Activated T-helper 17 cell treated with anti-CD3 and anti-CD28 coated beads, Interleukin-2, amount 50 U/mL, for 72 hours (primary cell): ENCODE measurements around the gene DEPDC5. TPM values are rescaled to one million over a fixed set of nuclear protein-coding genes. Genes with fewer than 3 reads are reported as not detected.

ENCODE experiments used
- ATAC-seq: fragments of 150-1000 bp; cut with Tn5 transposase; replicated peaks from 2 replicates; pipeline ENCODE4 v1.10.0; 2021; ENCODE audit warnings: mild to moderate bottlenecking, moderate library complexity
- H3K27ac Mint-ChIP-seq: one replicate; pipeline ENCODE4 v1.8.0; 2022; ENCODE audit warnings: mixed read lengths
- H3K27me3 Mint-ChIP-seq: one replicate; pipeline ENCODE4 v1.8.0; 2022; ENCODE audit warnings: mixed read lengths
- H3K36me3 Mint-ChIP-seq: one replicate; pipeline ENCODE4 v1.8.0; 2022; ENCODE audit warnings: low read depth, mild to moderate bottlenecking, mixed read lengths
- H3K4me1 Mint-ChIP-seq: one replicate; pipeline ENCODE4 v1.8.0; 2022; ENCODE audit warnings: mixed read lengths
- H3K4me3 Mint-ChIP-seq: one replicate; pipeline ENCODE4 v1.8.0; 2022; ENCODE audit warnings: mild to moderate bottlenecking, mixed read lengths
- H3K9me3 Mint-ChIP-seq: one replicate; pipeline ENCODE4 v1.8.0; 2022; ENCODE audit warnings: mixed read lengths
- total RNA-seq, 2 donors: library from RNA; stranded (reverse); gene quantifications; one replicate each; pipeline ENCODE4 v1.2.3, GENCODE V29; 2022

The DEPDC5 gene
- total RNA-seq, 2 donors from 2014 or later, result 50.0 to 57.1 TPM

- Mint-ChIP-seq H3K4me3 (no peak overlapping the region), H3K36me3 (peaks cover 72% of the 10 kb centered on the region), H3K27ac (peak overlapping the region; percentile 84), H3K27me3 (no peaks in the 10 kb centered on the region), H3K4me1 (peaks cover 4% of the 10 kb centered on the region), H3K9me3 (no peaks in the 10 kb centered on the region)
- no peak for ATAC-seq
Observed at GRCh38 chr22:31869739-31870138, 115.9 kb downstream of the DEPDC5 start.

GRCh38 chr22:31870890-31871289 lies 117.1 kb downstream of the DEPDC5 start:
- no peak for ATAC-seq
- no peaks in the 10 kb centered on the region for H3K27me3 Mint-ChIP-seq
- no peak overlapping the region for H3K4me3 Mint-ChIP-seq
- H3K9me3 Mint-ChIP-seq, result no peaks in the 10 kb centered on the region
- peaks cover 4% of the 10 kb centered on the region for H3K4me1 Mint-ChIP-seq
- peak overlapping the region; percentile 84 for H3K27ac Mint-ChIP-seq
- H3K36me3 Mint-ChIP-seq, result peaks cover 77% of the 10 kb centered on the region

GRCh38 chr22:31871480-31871879 lies 117.7 kb downstream of the DEPDC5 start:
- peak overlapping the region; percentile 84 for H3K27ac Mint-ChIP-seq
- H3K36me3 Mint-ChIP-seq, result peaks cover 79% of the 10 kb centered on the region
- no peak for ATAC-seq
- H3K4me3 Mint-ChIP-seq, result no peak overlapping the region
- H3K4me1 Mint-ChIP-seq, result peaks cover 4% of the 10 kb centered on the region
- H3K9me3 Mint-ChIP-seq, result no peaks in the 10 kb centered on the region
- no peaks in the 10 kb centered on the region for H3K27me3 Mint-ChIP-seq

GRCh38 chr22:31872209-31872608 lies 118.4 kb downstream of the DEPDC5 start:
- H3K27ac Mint-ChIP-seq, result peak overlapping the region; percentile 84
- no peak overlapping the region for H3K4me3 Mint-ChIP-seq
- peaks cover 78% of the 10 kb centered on the region for H3K36me3 Mint-ChIP-seq
- no peaks in the 10 kb centered on the region for H3K27me3 Mint-ChIP-seq
- H3K4me1 Mint-ChIP-seq, result peaks cover 4% of the 10 kb centered on the region
- no peaks in the 10 kb centered on the region for H3K9me3 Mint-ChIP-seq
- no peak for ATAC-seq

GRCh38 chr22:31874821-31875220 lies 121.0 kb downstream of the DEPDC5 start:
- Mint-ChIP-seq H3K4me3 (no peak overlapping the region), H3K27ac (no peak overlapping the region), H3K4me1 (no peaks in the 10 kb centered on the region), H3K9me3 (no peaks in the 10 kb centered on the region), H3K27me3 (no peaks in the 10 kb centered on the region), H3K36me3 (peaks cover 77% of the 10 kb centered on the region)
- ATAC-seq, result no peak

GRCh38 chr22:31876156-31876920 lies 122.5 kb downstream of the DEPDC5 start:
- H3K27ac Mint-ChIP-seq, result no peak overlapping the region
- no peak overlapping the region for H3K4me3 Mint-ChIP-seq
- H3K36me3 Mint-ChIP-seq, result peaks cover 75% of the 10 kb centered on the region
- ATAC-seq, result no peak
- no peaks in the 10 kb centered on the region for H3K9me3 Mint-ChIP-seq
- H3K27me3 Mint-ChIP-seq, result no peaks in the 10 kb centered on the region
- no peaks in the 10 kb centered on the region for H3K4me1 Mint-ChIP-seq

GRCh38 chr22:31879585-31879984 lies 125.8 kb downstream of the DEPDC5 start:
- no peak overlapping the region for H3K4me3 Mint-ChIP-seq
- H3K4me1 Mint-ChIP-seq, result no peaks in the 10 kb centered on the region
- no peak for ATAC-seq
- H3K36me3 Mint-ChIP-seq, result peaks cover 70% of the 10 kb centered on the region
- no peaks in the 10 kb centered on the region for H3K9me3 Mint-ChIP-seq
- no peak overlapping the region for H3K27ac Mint-ChIP-seq
- no peaks in the 10 kb centered on the region for H3K27me3 Mint-ChIP-seq

GRCh38 chr22:31881200-31881599 lies 127.4 kb downstream of the DEPDC5 start:
- Mint-ChIP-seq H3K4me1 (no peaks in the 10 kb centered on the region), H3K9me3 (no peaks in the 10 kb centered on the region), H3K27me3 (no peaks in the 10 kb centered on the region), H3K27ac (no peak overlapping the region), H3K4me3 (no peak overlapping the region), H3K36me3 (peaks cover 61% of the 10 kb centered on the region)
- ATAC-seq, result no peak

GRCh38 chr22:31881865-31882264 lies 128.0 kb downstream of the DEPDC5 start:
- Mint-ChIP-seq H3K9me3 (no peaks in the 10 kb centered on the region), H3K4me1 (no peaks in the 10 kb centered on the region), H3K27me3 (no peaks in the 10 kb centered on the region), H3K27ac (no peak overlapping the region), H3K36me3 (peaks cover 54% of the 10 kb centered on the region), H3K4me3 (no peak overlapping the region)
- no peak for ATAC-seq

GRCh38 chr22:31882971-31883370 lies 129.2 kb downstream of the DEPDC5 start:
- Mint-ChIP-seq H3K27ac (peak overlapping the region; percentile 11), H3K4me1 (no peaks in the 10 kb centered on the region), H3K4me3 (no peak overlapping the region), H3K27me3 (no peaks in the 10 kb centered on the region), H3K9me3 (no peaks in the 10 kb centered on the region), H3K36me3 (peaks cover 60% of the 10 kb centered on the region)
- no peak for ATAC-seq

GRCh38 chr22:31883989-31884388 lies 130.2 kb downstream of the DEPDC5 start:
- Mint-ChIP-seq H3K27me3 (no peaks in the 10 kb centered on the region), H3K4me3 (no peak overlapping the region), H3K36me3 (peaks cover 57% of the 10 kb centered on the region), H3K4me1 (no peaks in the 10 kb centered on the region), H3K27ac (peak overlapping the region; percentile 7), H3K9me3 (no peaks in the 10 kb centered on the region)
- no peak for ATAC-seq

GRCh38 chr22:31891366-31892079 lies 137.7 kb downstream of the DEPDC5 start:
- Mint-ChIP-seq H3K4me1 (no peaks in the 10 kb centered on the region), H3K27ac (no peak overlapping the region), H3K27me3 (no peaks in the 10 kb centered on the region), H3K4me3 (no peak overlapping the region), H3K9me3 (no peaks in the 10 kb centered on the region), H3K36me3 (peaks cover 56% of the 10 kb centered on the region)
- no peak for ATAC-seq

- H3K9me3 Mint-ChIP-seq, result no peaks in the 10 kb centered on the region
- H3K27ac Mint-ChIP-seq, result no peak overlapping the region
- H3K4me1 Mint-ChIP-seq, result no peaks in the 10 kb centered on the region
- no peak for ATAC-seq
- H3K36me3 Mint-ChIP-seq, result peaks cover 61% of the 10 kb centered on the region
- no peaks in the 10 kb centered on the region for H3K27me3 Mint-ChIP-seq
- no peak overlapping the region for H3K4me3 Mint-ChIP-seq
Observed at GRCh38 chr22:31892080-31892433, 138.2 kb downstream of the DEPDC5 start.

- no peaks in the 10 kb centered on the region for H3K4me1 Mint-ChIP-seq
- H3K36me3 Mint-ChIP-seq, result peaks cover 67% of the 10 kb centered on the region
- no peak for ATAC-seq
- no peaks in the 10 kb centered on the region for H3K9me3 Mint-ChIP-seq
- H3K27ac Mint-ChIP-seq, result no peak overlapping the region
- no peaks in the 10 kb centered on the region for H3K27me3 Mint-ChIP-seq
- H3K4me3 Mint-ChIP-seq, result no peak overlapping the region
Observed at GRCh38 chr22:31893460-31893859, 139.6 kb downstream of the DEPDC5 start.

- H3K27ac Mint-ChIP-seq, result no peak overlapping the region
- no peaks in the 10 kb centered on the region for H3K9me3 Mint-ChIP-seq
- no peaks in the 10 kb centered on the region for H3K4me1 Mint-ChIP-seq
- no peaks in the 10 kb centered on the region for H3K27me3 Mint-ChIP-seq
- peaks cover 64% of the 10 kb centered on the region for H3K36me3 Mint-ChIP-seq
- H3K4me3 Mint-ChIP-seq, result no peak overlapping the region
- ATAC-seq, result no peak
Observed at GRCh38 chr22:31895411-31896123, 141.7 kb downstream of the DEPDC5 start.
